OCI-LY7 (cell line): Measurements from ENCODE around the gene CABP1. TPM values are rescaled to one million over a fixed set of nuclear protein-coding genes. Genes with fewer than 3 reads are reported as not detected.

ENCODE experiments used
- BruUV-seq: library from RNA; stranded (reverse); fragments of 400-500 nt; replicated peaks from 2 replicates; lab custom pipeline; 2021; lab: Mats Ljungman, UMichigan
- CTCF ChIA-PET: fragments of 300-600 bp; sonication (Branson Sonifier 250); formaldehyde crosslinking; loops from one replicate; lab custom pipeline; 2022; ENCODE audit warnings: antibody characterized with exemption; ENCODE audit not compliant: unreplicated experiment; lab: Charles Lee
- POLR2A ChIA-PET: fragments of 300-600 bp; sonication (Branson Sonifier 250); formaldehyde crosslinking; loops from one replicate; lab custom pipeline; 2022; ENCODE audit warnings: antibody characterized with exemption; lab: Charles Lee
- DNase-seq: peaks from one replicate; pipeline ENCODE4 v3.0.0-alpha.2; 2015; ENCODE audit warnings: low spot score
- H2AFZ ChIP-seq: fragments of 200-600 bp; sonication (generic), shearing (Covaris generic); 2 replicates; pipeline ENCODE4 v1.6.1; 2014; ENCODE audit warnings: mild to moderate bottlenecking, antibody characterized with exemption, low read length, moderate library complexity
- H3K27ac ChIP-seq: fragments of 200-600 bp; sonication (generic); 2 replicates; pipeline ENCODE4 v1.5.1; 2014; ENCODE audit warnings: mixed run types, low read depth, mild to moderate bottlenecking, moderate library complexity, low read length, inconsistent platforms; ENCODE audit not compliant: poor library complexity, severe bottlenecking
- H3K36me3 ChIP-seq: fragments of 200-600 bp; sonication (generic); 2 replicates; pipeline ENCODE4 v1.6.1; 2014; ENCODE audit warnings: mild to moderate bottlenecking, antibody characterized with exemption, low read length, moderate library complexity, mixed read lengths; ENCODE audit not compliant: insufficient read depth
- H3K4me1 ChIP-seq: fragments of 200-600 bp; sonication (generic); 2 replicates; pipeline ENCODE4 v1.5.1; 2014; ENCODE audit warnings: mild to moderate bottlenecking, low read length; ENCODE audit not compliant: insufficient read depth, poor library complexity, severe bottlenecking
- H3K4me2 ChIP-seq: fragments of 200-600 bp; sonication (generic); 2 replicates; pipeline ENCODE4 v1.6.1; 2014; ENCODE audit warnings: mild to moderate bottlenecking, low read length
- H3K4me3 ChIP-seq: fragments of 200-600 bp; sonication (generic); 2 replicates; pipeline ENCODE4 v1.5.1; 2014; ENCODE audit warnings: mild to moderate bottlenecking, low read depth, low read length; ENCODE audit not compliant: poor library complexity, severe bottlenecking
- H3K79me2 ChIP-seq: fragments of 200-600 bp; sonication (generic); 2 replicates; pipeline ENCODE4 v1.6.1; 2016; ENCODE audit warnings: low read depth, mild to moderate bottlenecking, low read length, moderate library complexity, mixed read lengths; ENCODE audit not compliant: insufficient read depth
- H3K9me2 ChIP-seq: fragments of 200-600 bp; sonication (generic); 2 replicates; pipeline ENCODE4 v1.6.1; 2016; ENCODE audit warnings: mild to moderate bottlenecking, low read length, mixed read lengths; ENCODE audit not compliant: insufficient read depth
- H3K9me3 ChIP-seq: fragments of 200-600 bp; sonication (generic); 2 replicates; pipeline ENCODE4 v1.6.1; 2014; ENCODE audit warnings: mild to moderate bottlenecking, mixed run types, low read length, mixed read lengths
- H4K20me1 ChIP-seq: fragments of 200-600 bp; sonication (generic); 2 replicates; pipeline ENCODE4 v1.6.1; 2014; ENCODE audit warnings: mild to moderate bottlenecking, antibody characterized with exemption, low read length, moderate library complexity, mixed read lengths; ENCODE audit not compliant: insufficient read depth
- EZH2phosphoT487 ChIP-seq: fragments of 200-600 bp; sonication (generic); IDR thresholded peaks from 2 replicates; pipeline ENCODE4 v1.6.1; 2018; ENCODE audit warnings: low read depth, borderline replicate concordance, mild to moderate bottlenecking, mixed run types, antibody characterized with exemption, low read length, moderate library complexity, mixed read lengths
- intact Hi-C: fragments of 100-400 bp; cut with micrococcal nuclease; formaldehyde crosslinking; loops from one replicate; pipeline ENCODE4 v1.10.0; 2022; ENCODE audit not compliant: unreplicated experiment
- total RNA-seq, 2 experiments: library from RNA; depleted of rRNA in 1 of 2; stranded (reverse); fragments of >200 nt in 1 of 2; shearing (Covaris generic) in 1 of 2; gene quantifications; 2 replicates each; pipeline ENCODE4 v1.2.3, GENCODE V29; 2014 to 2022
- TF ChIP-seq, protein P1 (sequence below): fragments of 200-600 bp; sonication (generic); conservative IDR thresholded peaks from 2 replicates; pipeline ENCODE4 v1.5.1; 2014; ENCODE audit warnings: mild to moderate bottlenecking, antibody characterized with exemption, low read length, moderate library complexity, mixed read lengths

The CABP1 gene
- total RNA-seq, 2 experiments from 2014 or later = 0.79 to 3.8 TPM

DNA sequence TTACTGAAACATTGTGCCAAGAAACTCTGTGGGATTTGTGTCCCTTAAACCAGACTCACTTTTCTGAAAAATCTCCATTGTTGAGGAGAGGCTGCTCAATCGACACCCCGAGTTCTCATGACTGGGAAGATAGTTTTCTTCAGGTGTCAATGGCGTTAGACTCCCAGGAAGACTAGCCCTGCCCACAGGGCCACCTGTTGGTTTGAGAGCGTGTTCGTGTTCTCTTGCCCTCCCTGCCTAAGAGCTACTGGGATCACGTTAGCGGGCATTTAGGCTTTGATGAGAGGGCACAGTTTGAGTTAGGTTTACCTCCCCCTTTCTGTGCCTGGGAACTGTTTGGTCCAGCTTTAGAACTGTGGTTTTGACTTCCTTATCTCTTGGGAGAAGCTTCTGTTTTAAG is 59.1 kb downstream of the CABP1 start:
- POLR2A ChIA-PET = interaction anchor here (0.7 to 1.7 kb wide), 2 partner anchors 10 to 139 kb away, joined by 3 to 6 read pairs; partner anchors contain the start of gene UNC119B
- TF ChIP-seq EZH2phosphoT487 = no peak
- TF ChIP-seq, protein P1, sequence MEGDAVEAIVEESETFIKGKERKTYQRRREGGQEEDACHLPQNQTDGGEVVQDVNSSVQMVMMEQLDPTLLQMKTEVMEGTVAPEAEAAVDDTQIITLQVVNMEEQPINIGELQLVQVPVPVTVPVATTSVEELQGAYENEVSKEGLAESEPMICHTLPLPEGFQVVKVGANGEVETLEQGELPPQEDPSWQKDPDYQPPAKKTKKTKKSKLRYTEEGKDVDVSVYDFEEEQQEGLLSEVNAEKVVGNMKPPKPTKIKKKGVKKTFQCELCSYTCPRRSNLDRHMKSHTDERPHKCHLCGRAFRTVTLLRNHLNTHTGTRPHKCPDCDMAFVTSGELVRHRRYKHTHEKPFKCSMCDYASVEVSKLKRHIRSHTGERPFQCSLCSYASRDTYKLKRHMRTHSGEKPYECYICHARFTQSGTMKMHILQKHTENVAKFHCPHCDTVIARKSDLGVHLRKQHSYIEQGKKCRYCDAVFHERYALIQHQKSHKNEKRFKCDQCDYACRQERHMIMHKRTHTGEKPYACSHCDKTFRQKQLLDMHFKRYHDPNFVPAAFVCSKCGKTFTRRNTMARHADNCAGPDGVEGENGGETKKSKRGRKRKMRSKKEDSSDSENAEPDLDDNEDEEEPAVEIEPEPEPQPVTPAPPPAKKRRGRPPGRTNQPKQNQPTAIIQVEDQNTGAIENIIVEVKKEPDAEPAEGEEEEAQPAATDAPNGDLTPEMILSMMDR = no peak
- no peak for DNase-seq
- Histone ChIP-seq H4K20me1 (no peaks in the 10 kb centered on the region), H2AFZ (no peak overlapping the region), H3K36me3 (peaks cover 95% of the 10 kb centered on the region), H3K79me2 (no peaks in the 10 kb centered on the region), H3K4me2 (no peak overlapping the region), H3K4me1 (peaks cover 3% of the 10 kb centered on the region), H3K9me3 (no peaks in the 10 kb centered on the region), H3K9me2 (no peaks in the 10 kb centered on the region), H3K4me3 (no peak overlapping the region), H3K27ac (no peak overlapping the region)
- intact Hi-C loops = no loop called here
- CTCF ChIA-PET = no interaction called here
- no TSS peak for BruUV-seq

DNA sequence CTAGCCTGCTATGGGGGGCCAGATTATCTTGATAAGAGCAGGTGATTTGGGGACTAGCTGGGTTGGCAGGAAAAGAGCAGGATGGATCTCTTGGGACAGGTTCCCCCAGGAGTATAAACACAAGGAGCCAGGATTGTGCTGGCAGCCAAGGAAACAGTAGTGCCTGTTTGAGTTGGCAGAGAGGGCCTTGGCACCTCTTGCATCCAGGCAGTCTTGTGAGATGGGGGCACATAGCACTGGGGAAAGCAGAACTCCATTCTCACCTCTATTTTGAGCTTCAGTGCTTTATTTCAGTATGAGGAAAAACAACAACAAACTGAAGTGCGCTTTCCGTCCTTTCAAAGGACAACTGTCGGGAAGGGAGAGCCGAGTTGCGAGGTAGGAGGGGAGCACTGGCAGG is 60.5 kb downstream of the CABP1 start:
- BruUV-seq = no TSS peak
- ChIA-PET POLR2A (interaction anchor here (0.6 to 0.7 kb wide), 2 partner anchors 53 to 515 kb away, joined by 3 read pairs; no protein-coding TSS in a partner anchor), CTCF (no interaction called here)
- Histone ChIP-seq H3K4me2 (no peak overlapping the region), H4K20me1 (no peaks in the 10 kb centered on the region), H3K79me2 (no peaks in the 10 kb centered on the region), H3K4me1 (peaks cover 3% of the 10 kb centered on the region), H3K9me2 (no peaks in the 10 kb centered on the region), H3K36me3 (peaks cover 86% of the 10 kb centered on the region), H3K4me3 (no peak overlapping the region), H3K27ac (no peak overlapping the region), H3K9me3 (no peaks in the 10 kb centered on the region), H2AFZ (no peak overlapping the region)
- DNase-seq = no peak
- TF ChIP-seq, protein P1 = no peak
- TF ChIP-seq EZH2phosphoT487 = no peak
- intact Hi-C loops = no loop called here

DNA sequence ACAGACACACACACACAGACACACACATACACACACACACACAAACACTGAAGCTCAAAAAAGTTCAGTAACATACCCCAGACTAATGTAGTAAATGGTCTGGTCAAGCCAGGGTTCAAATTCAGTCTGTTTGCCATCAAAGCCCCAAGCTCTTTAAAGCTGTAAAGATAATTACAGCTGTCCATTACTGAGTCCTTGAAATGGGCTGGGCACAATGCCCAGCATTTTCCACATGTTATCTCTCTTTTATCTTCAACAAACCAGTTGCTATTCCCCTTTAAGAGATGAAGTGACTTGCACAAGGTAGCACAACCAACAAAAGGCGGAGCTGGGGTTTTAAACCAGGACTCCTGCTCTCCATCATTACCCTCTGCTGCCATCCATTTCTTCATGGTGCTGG is 62.2 kb downstream of the CABP1 start:
- H2AFZ ChIP-seq = no peak overlapping the region
- H3K9me2 ChIP-seq = no peaks in the 10 kb centered on the region
- ChIA-PET POLR2A (interaction anchor here (0.5 to 0.6 kb wide), 2 partner anchors 60 to 231 kb away, joined by 3 read pairs; no protein-coding TSS in a partner anchor), CTCF (no interaction called here)
- no peaks in the 10 kb centered on the region for H3K79me2 ChIP-seq
- no peaks in the 10 kb centered on the region for H4K20me1 ChIP-seq
- TF ChIP-seq, protein P1 = no peak
- TF ChIP-seq EZH2phosphoT487 = no peak
- no peaks in the 10 kb centered on the region for H3K9me3 ChIP-seq
- H3K4me2 ChIP-seq = no peak overlapping the region
- intact Hi-C loops = no loop called here
- DNase-seq = no peak
- H3K27ac ChIP-seq = no peak overlapping the region
- no TSS peak for BruUV-seq
- H3K4me1 ChIP-seq = peaks cover 3% of the 10 kb centered on the region
- H3K36me3 ChIP-seq = peaks cover 69% of the 10 kb centered on the region
- H3K4me3 ChIP-seq = no peak overlapping the region
